KMS-11 (cell line): Measurements from ENCODE around the gene ANAPC13.

Experiments used
- H2AFZ ChIP-seq: fragments of 200-600 bp; sonication (generic); 2 replicates; pipeline ENCODE4 v1.6.1; 2016; ENCODE audit warnings: antibody characterized with exemption, mixed run types, low read depth
- H3K27ac ChIP-seq: fragments of 200-600 bp; sonication (generic); 2 replicates; pipeline ENCODE4 v1.6.1; 2016; ENCODE audit warnings: mild to moderate bottlenecking, mixed run types
- H3K27me3 ChIP-seq: fragments of 200-600 bp; sonication (generic); 2 replicates; pipeline ENCODE4 v1.6.1; 2017; ENCODE audit warnings: mild to moderate bottlenecking, low read depth, mixed run types, moderate library complexity; ENCODE audit not compliant: insufficient read depth
- H3K36me3 ChIP-seq: fragments of 200-600 bp; sonication (generic); 2 replicates; pipeline ENCODE4 v1.6.1; 2017; ENCODE audit warnings: mild to moderate bottlenecking, mixed run types; ENCODE audit not compliant: insufficient read depth
- H3K4me1 ChIP-seq: fragments of 200-600 bp; sonication (generic); 2 replicates; pipeline ENCODE4 v1.6.1; 2016; ENCODE audit warnings: mild to moderate bottlenecking, low read depth, mixed run types; ENCODE audit not compliant: poor library complexity, severe bottlenecking
- H3K4me2 ChIP-seq: fragments of 200-600 bp; sonication (generic); 2 replicates; pipeline ENCODE4 v1.7.0; 2016; ENCODE audit warnings: mild to moderate bottlenecking, mixed run types
- H3K4me3 ChIP-seq: fragments of 200-600 bp; sonication (generic); IDR thresholded peaks from 2 replicates; pipeline ENCODE4 v1.6.1; 2017; ENCODE audit warnings: low read depth, low read length, mixed read lengths; ENCODE audit not compliant: insufficient read depth
- H3K79me2 ChIP-seq: fragments of 200-600 bp; sonication (generic); 2 replicates; pipeline ENCODE4 v1.6.1; 2016; ENCODE audit warnings: low read depth, mixed run types; ENCODE audit not compliant: insufficient read depth
- H3K9ac ChIP-seq: fragments of 200-600 bp; sonication (generic); 2 replicates; pipeline ENCODE4 v1.6.1; 2016; ENCODE audit warnings: mild to moderate bottlenecking, mixed run types
- H4K20me1 ChIP-seq: fragments of 200-600 bp; sonication (generic); 2 replicates; pipeline ENCODE4 v1.6.1; 2016; ENCODE audit warnings: mild to moderate bottlenecking, mixed run types; ENCODE audit not compliant: insufficient read depth
- TF ChIP-seq, protein P1 (sequence below): fragments of 200-600 bp; sonication (generic); conservative IDR thresholded peaks from 2 replicates; pipeline ENCODE4 v1.6.1; 2017; ENCODE audit warnings: low read depth, mild to moderate bottlenecking, antibody characterized with exemption, low read length, moderate library complexity, mixed read lengths

The ANAPC13 gene

GRCh38 chr3:134448664-134449063 is 37.1 kb downstream of the ANAPC13 start:
- Histone ChIP-seq H3K27me3 (no peaks in the 10 kb centered on the region), H3K36me3 (no peaks in the 10 kb centered on the region), H3K4me1 (no peaks in the 10 kb centered on the region), H3K27ac (no peak overlapping the region), H3K9ac (no peak overlapping the region), H3K79me2 (no peaks in the 10 kb centered on the region), H2AFZ (no peak overlapping the region), H3K4me3 (no peak overlapping the region), H4K20me1 (no peaks in the 10 kb centered on the region), H3K4me2 (no peak overlapping the region)
- TF ChIP-seq, protein P1, sequence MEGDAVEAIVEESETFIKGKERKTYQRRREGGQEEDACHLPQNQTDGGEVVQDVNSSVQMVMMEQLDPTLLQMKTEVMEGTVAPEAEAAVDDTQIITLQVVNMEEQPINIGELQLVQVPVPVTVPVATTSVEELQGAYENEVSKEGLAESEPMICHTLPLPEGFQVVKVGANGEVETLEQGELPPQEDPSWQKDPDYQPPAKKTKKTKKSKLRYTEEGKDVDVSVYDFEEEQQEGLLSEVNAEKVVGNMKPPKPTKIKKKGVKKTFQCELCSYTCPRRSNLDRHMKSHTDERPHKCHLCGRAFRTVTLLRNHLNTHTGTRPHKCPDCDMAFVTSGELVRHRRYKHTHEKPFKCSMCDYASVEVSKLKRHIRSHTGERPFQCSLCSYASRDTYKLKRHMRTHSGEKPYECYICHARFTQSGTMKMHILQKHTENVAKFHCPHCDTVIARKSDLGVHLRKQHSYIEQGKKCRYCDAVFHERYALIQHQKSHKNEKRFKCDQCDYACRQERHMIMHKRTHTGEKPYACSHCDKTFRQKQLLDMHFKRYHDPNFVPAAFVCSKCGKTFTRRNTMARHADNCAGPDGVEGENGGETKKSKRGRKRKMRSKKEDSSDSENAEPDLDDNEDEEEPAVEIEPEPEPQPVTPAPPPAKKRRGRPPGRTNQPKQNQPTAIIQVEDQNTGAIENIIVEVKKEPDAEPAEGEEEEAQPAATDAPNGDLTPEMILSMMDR, result no peak

DNA sequence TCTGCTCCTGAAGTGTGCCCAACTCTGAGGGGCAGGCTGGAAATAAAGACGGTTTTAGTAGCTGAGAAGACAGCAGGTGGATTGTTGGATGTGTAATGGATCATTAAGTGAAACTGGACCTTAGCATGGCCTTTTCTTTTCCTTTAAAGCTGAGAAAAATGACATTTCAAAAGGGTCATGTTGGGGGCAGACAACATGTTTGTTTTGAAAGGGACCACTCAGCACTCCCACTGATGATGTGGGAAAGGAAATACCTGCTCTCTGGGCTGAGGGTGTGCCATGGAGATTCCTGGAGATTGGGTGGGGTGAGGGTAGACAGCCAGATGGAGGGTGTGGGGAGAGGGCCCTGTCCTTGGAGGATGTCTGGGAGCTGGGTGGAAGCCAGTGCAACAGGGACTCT is 38.4 kb downstream of the ANAPC13 start:
- no peak overlapping the region for H3K4me3 ChIP-seq
- no peak overlapping the region for H3K4me2 ChIP-seq
- H3K4me1 ChIP-seq, result no peaks in the 10 kb centered on the region
- no peak overlapping the region for H3K9ac ChIP-seq
- no peaks in the 10 kb centered on the region for H3K79me2 ChIP-seq
- no peaks in the 10 kb centered on the region for H4K20me1 ChIP-seq
- H2AFZ ChIP-seq, result no peak overlapping the region
- no peaks in the 10 kb centered on the region for H3K27me3 ChIP-seq
- no peak overlapping the region for H3K27ac ChIP-seq
- TF ChIP-seq, protein P1, result no peak
- no peaks in the 10 kb centered on the region for H3K36me3 ChIP-seq

DNA sequence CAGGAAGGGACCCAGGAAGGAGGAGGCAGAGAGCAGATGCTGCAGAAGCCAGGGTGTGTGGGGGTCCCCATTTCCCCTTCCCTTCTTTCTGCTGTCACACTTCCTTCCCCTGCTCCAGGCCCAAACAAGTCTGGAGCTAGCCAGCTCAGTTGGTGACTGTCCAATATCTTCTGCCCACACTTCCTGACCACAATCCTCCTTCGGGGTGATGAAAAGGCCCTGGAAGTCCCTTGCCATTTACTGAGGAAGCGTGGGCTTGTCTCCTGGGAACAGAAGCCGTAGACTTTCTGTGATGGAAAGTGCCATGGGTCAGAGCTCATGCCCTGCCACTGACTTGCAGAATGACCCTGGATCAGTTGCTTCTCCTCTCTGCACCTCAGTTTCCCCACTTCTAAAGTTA is 39.0 kb downstream of the ANAPC13 start:
- no peaks in the 10 kb centered on the region for H3K27me3 ChIP-seq
- no peak overlapping the region for H2AFZ ChIP-seq
- no peak overlapping the region for H3K4me2 ChIP-seq
- no peak overlapping the region for H3K4me3 ChIP-seq
- no peaks in the 10 kb centered on the region for H3K4me1 ChIP-seq
- H3K9ac ChIP-seq, result no peak overlapping the region
- TF ChIP-seq, protein P1, result no peak
- no peaks in the 10 kb centered on the region for H3K79me2 ChIP-seq
- H3K36me3 ChIP-seq, result no peaks in the 10 kb centered on the region
- no peaks in the 10 kb centered on the region for H4K20me1 ChIP-seq
- H3K27ac ChIP-seq, result no peak overlapping the region

DNA sequence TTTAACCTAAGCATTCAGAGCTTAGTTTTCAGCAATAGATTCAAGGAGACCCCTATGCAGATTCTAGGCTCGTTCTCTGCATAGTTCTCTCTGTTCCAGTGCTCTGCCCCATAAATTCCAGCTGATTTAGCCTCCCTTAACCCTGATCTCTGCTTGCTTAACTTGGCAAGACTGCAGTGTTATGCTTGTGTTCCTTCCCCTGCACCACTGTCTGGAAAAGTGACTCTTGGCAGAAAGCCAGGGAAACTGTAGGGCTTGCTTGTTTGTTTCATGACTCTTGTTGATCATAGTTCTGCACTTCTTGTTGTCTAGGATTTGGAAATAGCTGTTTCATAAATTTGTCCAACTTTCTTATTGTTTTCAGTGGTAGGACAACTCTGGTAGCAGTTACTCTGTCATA is 40.1 kb downstream of the ANAPC13 start:
- Histone ChIP-seq H2AFZ (no peak overlapping the region), H3K27ac (no peak overlapping the region), H3K9ac (no peak overlapping the region), H3K79me2 (no peaks in the 10 kb centered on the region), H3K36me3 (no peaks in the 10 kb centered on the region), H3K27me3 (no peaks in the 10 kb centered on the region), H3K4me3 (no peak overlapping the region), H3K4me2 (no peak overlapping the region), H4K20me1 (no peaks in the 10 kb centered on the region), H3K4me1 (no peaks in the 10 kb centered on the region)
- TF ChIP-seq, protein P1, result no peak
